GM11168 (cell line): ENCODE data around the gene APOBEC3A.
"Not testable (repeated sequence)": the region's sequence is repeated elsewhere in the genome, so short reads cannot be mapped to it uniquely, and the experiment has no call there.

ENCODE experiments used
- in situ Hi-C: fragments of 300-500 bp; cut with MboI; formaldehyde crosslinking; loops from one replicate; pipeline ENCODE4 v1.12.0; 2022; ENCODE audit warnings: low sequenced_read_pairs; ENCODE audit not compliant: unreplicated experiment

APOBEC3A gene

GRCh38 chr22:38956551-38956950, 858 bp upstream of the APOBEC3A start:
- in situ Hi-C loops: no loop called here

GRCh38 chr22:38957808-38958650, 620 bp downstream of the APOBEC3A start:
- in situ Hi-C loops: no loop called here

GRCh38 chr22:38958651-38958943, 1.2 kb downstream of the APOBEC3A start:
- in situ Hi-C loops: not testable (repeated sequence)

GRCh38 chr22:38959590-38959989, 2.2 kb downstream of the APOBEC3A start:
- in situ Hi-C loops: no loop called here

- in situ Hi-C loops: not testable (repeated sequence)
Measured at GRCh38 chr22:38960673-38961072, 3.3 kb downstream of the APOBEC3A start.

GRCh38 chr22:38963291-38963738, 5.9 kb downstream of the APOBEC3A start:
- in situ Hi-C loops: not testable (repeated sequence)

- in situ Hi-C loops: no loop called here
Measured at GRCh38 chr22:38963872-38964271, 6.5 kb downstream of the APOBEC3A start.

- in situ Hi-C loops: no loop called here
Measured at GRCh38 chr22:38964306-38964705, 6.9 kb downstream of the APOBEC3A start.

- in situ Hi-C loops: no loop called here
Measured at GRCh38 chr22:38964989-38965388, 7.6 kb downstream of the APOBEC3A start.

- in situ Hi-C loops: no loop called here
Measured at GRCh38 chr22:38965614-38966379, 8.4 kb downstream of the APOBEC3A start.

- in situ Hi-C loops: no loop called here
Measured at GRCh38 chr22:38966380-38966702, 8.9 kb downstream of the APOBEC3A start.

GRCh38 chr22:38966942-38967341, 9.5 kb downstream of the APOBEC3A start:
- in situ Hi-C loops: no loop called here

- in situ Hi-C loops: no loop called here
Measured at GRCh38 chr22:38967451-38968450, 10.3 kb downstream of the APOBEC3A start.

GRCh38 chr22:38968801-38969200, 11.4 kb downstream of the APOBEC3A start:
- in situ Hi-C loops: no loop called here

GRCh38 chr22:38970551-38970950, 13.1 kb downstream of the APOBEC3A start:
- in situ Hi-C loops: no loop called here

GRCh38 chr22:38971202-38971601, 13.8 kb downstream of the APOBEC3A start:
- in situ Hi-C loops: no loop called here

GRCh38 chr22:38971791-38972190, 14.4 kb downstream of the APOBEC3A start:
- in situ Hi-C loops: no loop called here

- in situ Hi-C loops: no loop called here
Measured at GRCh38 chr22:38972558-38972957, 15.1 kb downstream of the APOBEC3A start.

- in situ Hi-C loops: no loop called here
Measured at GRCh38 chr22:38973289-38974169, 16.1 kb downstream of the APOBEC3A start.
